T-helper 17 cell (primary cell): ENCODE results near the gene MACROD2. TPM values are rescaled to one million over a fixed set of nuclear protein-coding genes. Genes with fewer than 3 reads are reported as not detected.

Source experiments
- ATAC-seq: fragments of 150-1000 bp; cut with Tn5 transposase; 2 replicates; pipeline ENCODE4 v1.10.0; 2021; ENCODE audit warnings: mild to moderate bottlenecking, moderate library complexity
- DNase-seq, 3 donors: peaks; one replicate each; pipeline versions ENCODE4 v3.0.0 to v3.0.0-alpha.2; 2020 to 2021
- H3K9me3 ChIP-seq: one replicate; pipeline ENCODE4 v1.7.0; 2013; ENCODE audit warnings: low read length, mild to moderate bottlenecking; ENCODE audit not compliant: control insufficient read depth, poor library complexity, severe bottlenecking
- H3K27ac Mint-ChIP-seq: one replicate; pipeline ENCODE4 v1.8.0; 2022; ENCODE audit warnings: mild to moderate bottlenecking, moderate library complexity, mixed read lengths
- H3K27me3 Mint-ChIP-seq: one replicate; pipeline ENCODE4 v1.8.0; 2022; ENCODE audit warnings: mixed read lengths
- H3K36me3 Mint-ChIP-seq: one replicate; pipeline ENCODE4 v1.8.0; 2022; ENCODE audit warnings: low read depth, mixed read lengths
- H3K4me1 Mint-ChIP-seq: one replicate; pipeline ENCODE4 v1.8.0; 2022; ENCODE audit warnings: mild to moderate bottlenecking, mixed read lengths
- H3K4me3 Mint-ChIP-seq: one replicate; pipeline ENCODE4 v1.8.0; 2022; ENCODE audit warnings: mild to moderate bottlenecking, moderate library complexity, mixed read lengths
- total RNA-seq, 4 donors: library from RNA in 2 of 4; stranded (reverse) in 2 of 4; gene quantifications; one replicate each; pipeline ENCODE4 v1.2.3 and lab custom pipeline; 2022 to 2026

MACROD2 gene
- total RNA-seq, 2 donors from 2014 or later: 0.85 TPM; not detected in 1

GRCh38 chr20:14404515-14404914, 409.2 kb downstream of the MACROD2 start:
- Mint-ChIP-seq H3K4me3 (no peak overlapping the region), H3K36me3 (no peaks in the 10 kb centered on the region), H3K27me3 (no peaks in the 10 kb centered on the region), H3K27ac (no peak overlapping the region), H3K4me1 (no peaks in the 10 kb centered on the region)
- DNase-seq: no peak
- no peaks in the 10 kb centered on the region for H3K9me3 ChIP-seq
- no peak for ATAC-seq

GRCh38 chr20:14406495-14406894, 411.2 kb downstream of the MACROD2 start:
- H3K4me1 Mint-ChIP-seq: no peaks in the 10 kb centered on the region

GRCh38 chr20:14407336-14407735, 412.0 kb downstream of the MACROD2 start:
- H3K36me3 Mint-ChIP-seq: no peaks in the 10 kb centered on the region
- H3K27ac Mint-ChIP-seq: no peak overlapping the region
- no peaks in the 10 kb centered on the region for H3K27me3 Mint-ChIP-seq
- no peaks in the 10 kb centered on the region for H3K9me3 ChIP-seq
- ATAC-seq: no peak
- DNase-seq: no peak
- no peak overlapping the region for H3K4me3 Mint-ChIP-seq
- H3K4me1 Mint-ChIP-seq: no peaks in the 10 kb centered on the region

More at GRCh38 chr20:14406495-14406894, 411.2 kb downstream of the MACROD2 start:
- DNase-seq (no peak), ATAC-seq (no peak)
- Mint-ChIP-seq H3K27me3 (no peaks in the 10 kb centered on the region), H3K4me3 (no peak overlapping the region), H3K27ac (no peak overlapping the region), H3K36me3 (no peaks in the 10 kb centered on the region)
- no peaks in the 10 kb centered on the region for H3K9me3 ChIP-seq

- Mint-ChIP-seq H3K27me3 (no peaks in the 10 kb centered on the region), H3K4me3 (no peak overlapping the region), H3K27ac (no peak overlapping the region), H3K36me3 (no peaks in the 10 kb centered on the region), H3K4me1 (no peaks in the 10 kb centered on the region)
- no peaks in the 10 kb centered on the region for H3K9me3 ChIP-seq
- no peak for ATAC-seq
- no peak for DNase-seq
Observed at GRCh38 chr20:14410869-14411555, 415.7 kb downstream of the MACROD2 start.

- no peaks in the 10 kb centered on the region for H3K9me3 ChIP-seq
- H3K4me3 Mint-ChIP-seq: no peak overlapping the region
- no peaks in the 10 kb centered on the region for H3K4me1 Mint-ChIP-seq
- H3K36me3 Mint-ChIP-seq: no peaks in the 10 kb centered on the region
- no peaks in the 10 kb centered on the region for H3K27me3 Mint-ChIP-seq
- DNase-seq: no peak
- ATAC-seq: no peak
- H3K27ac Mint-ChIP-seq: no peak overlapping the region
Observed at GRCh38 chr20:14412065-14412681, 416.9 kb downstream of the MACROD2 start.

- DNase-seq (no peak), ATAC-seq (no peak)
- H3K4me3 Mint-ChIP-seq: no peak overlapping the region
- no peaks in the 10 kb centered on the region for H3K9me3 ChIP-seq
- H3K27me3 Mint-ChIP-seq: no peaks in the 10 kb centered on the region
- no peaks in the 10 kb centered on the region for H3K36me3 Mint-ChIP-seq
- H3K27ac Mint-ChIP-seq: no peak overlapping the region
- H3K4me1 Mint-ChIP-seq: no peaks in the 10 kb centered on the region
Observed at GRCh38 chr20:14413835-14414234, 418.5 kb downstream of the MACROD2 start.

- ATAC-seq: no peak
- no peak overlapping the region for H3K27ac Mint-ChIP-seq
- H3K9me3 ChIP-seq: no peaks in the 10 kb centered on the region
Observed at GRCh38 chr20:14414560-14414959, 419.2 kb downstream of the MACROD2 start.

GRCh38 chr20:14415467-14415866, 420.2 kb downstream of the MACROD2 start:
- no peaks in the 10 kb centered on the region for H3K36me3 Mint-ChIP-seq
- no peak for ATAC-seq

More at GRCh38 chr20:14414560-14414959, 419.2 kb downstream of the MACROD2 start:
- Mint-ChIP-seq H3K27me3 (no peaks in the 10 kb centered on the region), H3K4me1 (no peaks in the 10 kb centered on the region), H3K4me3 (no peak overlapping the region), H3K36me3 (no peaks in the 10 kb centered on the region)
- DNase-seq: no peak

GRCh38 chr20:14418376-14418775, 423.1 kb downstream of the MACROD2 start:
- ATAC-seq (no peak), DNase-seq (no peak)
- H3K27ac Mint-ChIP-seq: no peak overlapping the region
- no peaks in the 10 kb centered on the region for H3K4me1 Mint-ChIP-seq
- H3K36me3 Mint-ChIP-seq: no peaks in the 10 kb centered on the region
- H3K27me3 Mint-ChIP-seq: no peaks in the 10 kb centered on the region
- H3K4me3 Mint-ChIP-seq: no peak overlapping the region
- H3K9me3 ChIP-seq: no peaks in the 10 kb centered on the region

More at GRCh38 chr20:14415467-14415866, 420.2 kb downstream of the MACROD2 start:
- Mint-ChIP-seq H3K27me3 (no peaks in the 10 kb centered on the region), H3K27ac (no peak overlapping the region), H3K4me1 (no peaks in the 10 kb centered on the region), H3K4me3 (no peak overlapping the region)
- no peaks in the 10 kb centered on the region for H3K9me3 ChIP-seq
- DNase-seq: no peak

GRCh38 chr20:14422892-14423291, 427.6 kb downstream of the MACROD2 start:
- no peaks in the 10 kb centered on the region for H3K9me3 ChIP-seq
- Mint-ChIP-seq H3K27me3 (no peaks in the 10 kb centered on the region), H3K36me3 (no peaks in the 10 kb centered on the region), H3K4me3 (no peak overlapping the region), H3K4me1 (no peaks in the 10 kb centered on the region), H3K27ac (no peak overlapping the region)
- DNase-seq (no peak), ATAC-seq (no peak)

GRCh38 chr20:14431568-14431967, 436.3 kb downstream of the MACROD2 start:
- ATAC-seq: no peak
- H3K9me3 ChIP-seq: no peaks in the 10 kb centered on the region
- H3K4me3 Mint-ChIP-seq: no peak overlapping the region
- no peak overlapping the region for H3K27ac Mint-ChIP-seq
- no peaks in the 10 kb centered on the region for H3K36me3 Mint-ChIP-seq
- H3K27me3 Mint-ChIP-seq: no peaks in the 10 kb centered on the region
- no peak for DNase-seq
- H3K4me1 Mint-ChIP-seq: no peaks in the 10 kb centered on the region

- H3K36me3 Mint-ChIP-seq: no peaks in the 10 kb centered on the region
Observed at GRCh38 chr20:14432085-14432484, 436.8 kb downstream of the MACROD2 start.

GRCh38 chr20:14432597-14432996, 437.3 kb downstream of the MACROD2 start:
- H3K36me3 Mint-ChIP-seq: no peaks in the 10 kb centered on the region
- DNase-seq (no peak), ATAC-seq (no peak)
- no peaks in the 10 kb centered on the region for H3K4me1 Mint-ChIP-seq
- no peaks in the 10 kb centered on the region for H3K27me3 Mint-ChIP-seq
- H3K4me3 Mint-ChIP-seq: no peak overlapping the region
- H3K27ac Mint-ChIP-seq: no peak overlapping the region
- H3K9me3 ChIP-seq: no peaks in the 10 kb centered on the region

More at GRCh38 chr20:14432085-14432484, 436.8 kb downstream of the MACROD2 start:
- Mint-ChIP-seq H3K27ac (no peak overlapping the region), H3K4me3 (no peak overlapping the region), H3K27me3 (no peaks in the 10 kb centered on the region), H3K4me1 (no peaks in the 10 kb centered on the region)
- ATAC-seq (no peak), DNase-seq (no peak)
- H3K9me3 ChIP-seq: no peaks in the 10 kb centered on the region
